HG02588 (cell line): ENCODE measurements around the gene KAT2B.
"Not testable (repeated sequence)": the region's sequence is repeated elsewhere in the genome, so short reads cannot be mapped to it uniquely, and the experiment has no call there.

Experiments used
- ATAC-seq: cut with Tn5 transposase; IDR thresholded peaks from one replicate; pipeline ENCODE4 v1.9.1; 2021; ENCODE audit warnings: mild to moderate bottlenecking, moderate library complexity; ENCODE audit not compliant: unreplicated experiment

Gene KAT2B

DNA sequence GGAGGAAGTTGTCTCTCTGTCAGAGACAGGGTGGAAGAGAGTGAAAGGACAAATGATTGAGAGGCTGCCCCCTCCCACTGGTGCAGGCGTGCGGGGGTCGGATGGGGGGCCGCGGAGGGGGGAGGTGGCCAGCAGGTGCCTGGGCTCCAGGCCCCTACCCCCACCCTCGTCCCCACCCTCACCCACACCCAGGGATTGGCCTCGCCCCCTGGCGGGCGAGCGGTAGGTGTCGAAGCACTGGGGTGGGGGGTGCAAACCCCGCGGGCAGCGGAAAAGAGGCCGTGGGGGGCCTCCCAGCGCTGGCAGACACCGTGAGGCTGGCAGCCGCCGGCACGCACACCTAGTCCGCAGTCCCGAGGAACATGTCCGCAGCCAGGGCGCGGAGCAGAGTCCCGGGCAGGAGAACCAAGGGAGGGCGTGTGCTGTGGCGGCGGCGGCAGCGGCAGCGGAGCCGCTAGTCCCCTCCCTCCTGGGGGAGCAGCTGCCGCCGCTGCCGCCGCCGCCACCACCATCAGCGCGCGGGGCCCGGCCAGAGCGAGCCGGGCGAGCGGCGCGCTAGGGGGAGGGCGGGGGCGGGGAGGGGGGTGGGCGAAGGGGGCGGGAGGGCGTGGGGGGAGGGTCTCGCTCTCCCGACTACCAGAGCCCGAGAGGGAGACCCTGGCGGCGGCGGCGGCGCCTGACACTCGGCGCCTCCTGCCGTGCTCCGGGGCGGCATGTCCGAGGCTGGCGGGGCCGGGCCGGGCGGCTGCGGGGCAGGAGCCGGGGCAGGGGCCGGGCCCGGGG is at the start of gene KAT2B:
TSS of gene KAT2B (plus strand) at position 682 of the 783 bp plus-strand sequence. CDS start at position 714, 32 bp downstream.
- peak; percentile 54 for ATAC-seq

DNA sequence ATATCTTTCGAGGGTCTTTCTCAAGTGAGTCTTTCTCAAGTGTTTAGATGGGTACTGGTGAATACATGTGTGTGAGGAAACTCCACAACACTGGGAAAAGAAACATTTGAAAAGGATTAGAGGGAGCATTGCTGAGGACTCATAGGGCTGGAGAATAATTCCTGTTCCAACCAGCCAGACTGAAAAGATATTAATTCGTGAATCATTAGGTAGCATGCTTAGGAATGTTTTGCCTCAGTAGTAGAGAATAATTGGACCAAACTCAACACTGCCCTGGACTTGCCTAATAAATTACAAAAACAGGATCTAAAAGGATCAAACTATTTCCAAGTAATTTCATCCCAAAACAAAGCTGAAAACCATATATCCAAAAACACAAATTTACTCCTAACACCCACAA is 45.5 kb upstream of the KAT2B start:
- ATAC-seq, result no peak

DNA sequence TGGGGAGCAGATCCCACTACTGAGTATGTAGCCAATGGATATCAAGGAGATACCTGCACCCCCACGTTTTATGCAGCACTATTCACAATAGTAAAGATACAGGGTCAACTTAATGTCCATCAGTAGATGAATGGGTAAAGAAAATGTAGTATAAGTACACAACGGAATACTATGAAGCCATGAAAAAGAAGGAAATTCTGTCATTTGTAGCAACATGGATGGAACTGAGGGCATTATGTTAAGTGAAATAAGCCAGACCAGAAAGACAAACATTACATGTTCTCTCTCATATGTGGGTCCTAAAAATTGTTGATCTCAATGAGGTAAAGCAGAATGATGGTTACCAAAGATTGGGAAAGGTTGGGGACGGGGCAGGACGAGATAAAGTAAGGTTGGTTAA is 42.7 kb upstream of the KAT2B start:
- no peak for ATAC-seq

DNA sequence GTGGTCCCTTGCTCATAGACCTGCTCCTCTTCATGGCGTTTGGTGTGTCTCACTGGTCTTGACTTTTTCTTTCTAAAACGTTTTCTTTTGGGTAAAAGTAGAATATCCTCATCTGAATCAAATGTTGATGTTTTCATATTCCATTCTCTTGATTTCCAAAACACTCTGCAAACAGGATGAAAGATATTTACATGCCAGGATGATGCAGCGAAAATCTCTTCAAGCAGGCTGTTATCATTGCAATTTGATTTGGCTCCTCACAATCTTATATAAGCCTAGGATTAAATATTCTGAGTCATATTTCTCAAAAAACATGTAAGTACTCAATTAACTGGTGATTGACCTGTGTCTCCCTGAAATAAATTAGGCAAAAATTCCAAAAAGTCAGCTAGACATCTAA is 38.3 kb upstream of the KAT2B start:
- ATAC-seq, result no peak

DNA sequence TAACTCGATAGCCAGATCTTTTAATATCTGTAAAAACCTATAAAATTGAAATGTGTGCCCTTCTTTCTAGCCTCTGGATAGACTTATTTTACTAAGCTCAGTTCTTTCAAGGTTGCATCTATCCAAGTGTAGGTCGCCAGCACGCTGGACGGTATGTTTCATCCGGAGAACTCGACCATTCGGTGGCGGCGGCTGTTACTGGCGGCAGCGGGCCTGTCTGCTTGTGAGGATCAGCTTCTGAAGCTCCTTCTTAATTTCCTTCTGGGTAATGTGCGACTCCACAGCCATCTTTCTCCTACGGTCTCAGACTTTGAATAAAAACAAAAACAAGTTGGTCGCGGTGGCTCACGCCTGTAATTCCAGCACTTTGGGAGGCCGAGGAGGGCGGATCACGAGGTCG is 32.3 kb upstream of the KAT2B start:
- ATAC-seq, result no peak

DNA sequence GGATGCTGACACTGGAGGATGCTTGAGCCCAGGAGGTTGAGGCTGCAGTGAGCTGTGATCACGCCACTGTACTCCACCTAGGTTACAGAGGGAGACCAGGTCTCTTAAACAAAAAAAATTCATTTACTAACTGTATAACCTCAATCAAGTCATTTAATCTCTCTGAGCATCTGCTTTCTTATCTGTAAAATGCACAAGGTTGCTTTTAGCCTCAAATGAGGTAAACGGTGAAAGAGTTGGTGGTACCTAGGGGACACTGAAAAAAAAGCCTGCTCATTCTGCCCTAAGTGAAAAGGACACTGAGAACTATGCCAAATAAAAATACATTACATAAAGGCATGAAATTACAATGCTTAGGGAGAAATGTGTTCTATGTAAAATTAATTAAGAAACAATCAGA is 31.6 kb upstream of the KAT2B start:
- ATAC-seq, result no peak

DNA sequence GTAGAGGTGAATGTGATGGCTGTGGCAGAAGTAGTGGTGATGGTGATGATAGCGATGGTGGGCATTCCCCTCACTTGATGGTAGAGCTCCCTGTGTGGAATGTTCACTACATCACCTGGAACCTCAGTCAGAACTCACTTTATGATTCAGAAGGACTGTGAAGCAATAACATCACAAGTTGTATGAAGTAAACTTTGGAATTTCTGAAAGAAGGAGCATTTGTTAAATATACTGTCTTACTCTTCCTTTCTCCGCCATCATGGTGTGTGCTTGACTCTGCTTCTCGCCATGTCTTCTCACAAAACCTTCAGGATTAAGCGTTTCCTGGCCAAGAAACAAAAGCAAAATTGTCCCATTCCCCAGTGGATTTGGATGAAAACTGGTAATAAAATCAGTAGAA is 28.1 kb upstream of the KAT2B start, which contains the start of gene PP2D1:
TSS of gene PP2D1 (minus strand) at position 101 of the 400 bp plus-strand sequence. CDS start 192 bp downstream, outside the sequence.
- ATAC-seq, result no peak

DNA sequence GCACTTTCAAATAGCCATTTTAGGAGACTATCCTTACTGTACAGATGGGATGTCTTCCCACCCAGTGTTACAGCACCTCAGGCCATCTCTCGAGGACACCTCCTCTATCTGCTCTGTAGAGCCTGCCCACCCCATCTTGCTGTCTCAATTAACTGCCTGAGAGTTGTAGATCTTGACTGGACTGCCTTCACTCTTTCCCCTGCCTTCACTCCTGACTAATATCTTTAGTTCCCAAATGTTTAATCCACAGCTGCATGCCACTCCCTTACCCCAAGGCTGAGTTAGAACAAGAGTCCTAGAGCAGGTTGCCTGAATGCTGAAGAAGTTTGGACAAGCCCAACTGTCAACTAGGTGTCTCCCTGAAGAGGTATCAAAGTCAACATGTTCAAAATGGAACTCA is 26.9 kb upstream of the KAT2B start:
- ATAC-seq, result no peak

DNA sequence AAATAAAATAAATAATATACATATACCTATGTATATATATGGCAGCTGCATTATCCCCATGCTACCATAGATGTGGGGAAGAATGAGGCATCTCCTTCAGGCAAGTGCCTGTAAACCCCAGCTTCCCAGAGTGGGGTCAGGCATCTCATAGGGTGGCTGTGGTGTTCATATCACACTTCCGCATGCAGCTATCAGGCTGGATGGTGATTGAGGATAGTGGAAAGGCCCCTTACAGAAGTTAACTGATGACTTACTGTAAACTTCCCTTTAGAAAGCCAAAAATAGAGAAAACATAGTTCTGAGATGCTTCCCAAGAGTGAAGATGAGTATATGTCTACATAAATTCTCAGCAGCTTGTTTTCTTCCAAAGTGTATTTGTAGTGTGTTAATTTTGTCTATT is 24.7 kb upstream of the KAT2B start:
- no peak for ATAC-seq

DNA sequence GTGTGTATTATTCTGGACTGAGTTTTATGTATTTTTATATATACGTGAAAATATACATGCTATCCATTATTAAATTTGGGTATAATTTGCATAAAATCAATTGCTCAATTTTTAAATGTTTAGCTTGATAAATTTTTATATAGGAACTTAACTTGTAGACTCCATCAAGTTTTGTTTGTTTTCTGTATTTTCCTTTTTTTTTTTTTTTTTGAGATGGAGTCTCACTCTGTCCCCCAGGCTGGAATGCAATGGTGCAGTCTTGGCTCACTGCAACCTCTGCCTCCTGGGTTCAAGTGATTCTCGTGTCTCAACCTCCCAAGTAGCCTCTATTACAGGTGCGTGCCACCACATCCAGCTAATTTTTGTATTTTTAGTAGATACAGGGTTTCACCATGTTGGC is 24.2 kb upstream of the KAT2B start:
- not testable (repeated sequence) for ATAC-seq

DNA sequence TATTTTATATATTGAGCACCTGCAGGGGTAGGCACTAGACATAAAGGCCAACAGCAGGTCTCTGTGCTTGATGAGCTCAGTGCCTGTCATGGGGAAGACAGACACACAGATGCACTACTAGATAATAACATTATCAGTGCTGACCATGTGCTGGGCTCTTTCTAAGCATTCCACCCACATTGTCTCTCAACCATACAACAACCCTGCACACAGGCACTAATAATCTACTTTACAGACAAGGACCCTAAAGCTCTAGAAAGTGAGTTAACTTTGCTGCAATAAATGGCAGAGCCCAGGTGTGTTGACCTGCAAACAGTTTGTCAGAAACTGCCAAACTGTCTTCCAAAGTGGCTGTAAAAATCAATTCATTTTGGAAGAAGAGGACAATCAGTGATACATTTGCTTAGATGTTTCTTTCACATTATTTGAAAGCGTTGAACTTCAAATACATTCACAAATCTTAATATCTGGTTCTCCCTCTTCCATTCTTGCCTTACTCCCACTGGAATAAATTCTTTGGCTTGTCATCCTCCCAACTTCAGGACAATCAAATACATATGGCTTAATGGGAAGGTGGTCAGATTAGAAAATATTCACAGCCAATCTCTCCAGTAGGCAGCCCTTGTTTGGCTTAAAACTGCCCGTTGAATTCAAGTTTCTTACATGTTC is 17.2 kb upstream of the KAT2B start:
- no peak for ATAC-seq

DNA sequence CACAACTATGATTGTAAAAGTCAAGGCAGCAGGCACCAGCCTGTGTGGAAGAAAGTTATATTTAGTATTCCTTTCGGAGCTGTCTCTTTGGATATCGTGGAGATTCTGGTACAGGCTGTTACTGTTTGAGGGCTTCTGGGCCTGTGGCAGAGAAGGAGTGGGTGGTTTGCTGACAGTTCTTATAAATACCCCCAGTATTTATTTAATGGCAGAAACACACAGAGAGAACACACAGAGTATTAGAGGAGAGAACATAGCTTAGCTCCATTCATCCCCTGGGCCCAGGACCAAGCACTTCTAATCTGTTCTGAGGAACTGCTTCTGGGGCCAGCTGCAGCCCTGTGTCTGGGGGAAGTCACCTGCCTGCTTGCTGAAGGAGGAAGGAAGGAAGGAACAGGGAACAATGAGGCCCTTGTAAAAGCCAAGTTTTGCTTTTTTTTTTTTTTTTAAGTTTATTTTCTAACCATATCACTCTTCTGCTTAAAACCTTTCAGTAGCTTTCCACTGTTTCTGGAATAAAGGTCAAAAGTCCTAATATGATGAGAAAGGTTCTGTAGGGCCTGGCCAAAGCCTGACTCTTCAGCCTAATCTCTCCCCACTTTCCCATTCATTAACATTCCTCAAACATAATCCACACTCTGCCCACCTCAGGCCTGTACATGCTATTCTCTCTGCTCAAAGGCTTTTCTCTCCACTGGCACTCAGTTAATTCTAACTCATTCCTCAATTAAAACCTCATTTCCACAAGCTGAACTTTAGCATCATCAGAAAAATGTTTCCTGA is 16.4 kb upstream of the KAT2B start:
- ATAC-seq, result no peak

DNA sequence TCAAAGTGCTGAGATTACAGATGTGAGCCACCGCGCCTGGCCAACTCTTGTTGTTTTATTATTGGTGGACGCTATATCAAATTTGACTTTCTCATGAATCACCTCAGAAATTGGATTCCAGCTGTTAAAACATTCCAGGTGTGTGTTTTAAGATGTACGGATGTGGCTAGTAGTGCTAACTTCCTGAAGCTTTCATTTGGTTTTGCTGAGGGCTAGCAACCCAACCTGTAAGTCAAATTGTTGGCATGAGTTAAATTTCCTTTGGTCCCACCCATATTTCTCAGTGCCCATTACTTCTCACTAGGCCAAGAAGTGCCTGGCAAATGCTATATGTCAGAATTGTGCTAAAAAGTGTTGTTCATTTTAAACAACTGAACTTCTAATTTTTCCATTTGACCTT is 13.1 kb upstream of the KAT2B start:
- ATAC-seq, result no peak

DNA sequence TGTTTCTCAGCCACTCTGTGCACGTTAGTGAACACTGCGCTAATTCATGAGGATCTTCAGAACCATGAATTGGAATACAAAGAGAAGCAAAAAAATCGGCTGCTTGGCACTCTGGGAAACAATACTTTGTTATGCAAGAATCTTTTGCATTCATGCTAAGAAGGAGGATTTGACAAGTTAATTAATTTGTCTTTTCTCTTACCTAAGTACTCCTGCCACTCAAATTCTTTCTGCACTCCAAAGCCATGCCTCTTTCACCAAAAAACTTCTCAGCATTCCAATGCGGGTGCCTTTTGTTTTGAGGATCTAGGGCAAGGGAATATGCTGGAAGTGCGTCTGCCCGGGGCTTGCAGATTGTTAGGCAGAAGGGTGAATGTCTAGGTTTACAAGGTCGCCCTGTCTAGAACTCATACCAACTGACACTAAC is 11.3 kb upstream of the KAT2B start:
- no peak for ATAC-seq

DNA sequence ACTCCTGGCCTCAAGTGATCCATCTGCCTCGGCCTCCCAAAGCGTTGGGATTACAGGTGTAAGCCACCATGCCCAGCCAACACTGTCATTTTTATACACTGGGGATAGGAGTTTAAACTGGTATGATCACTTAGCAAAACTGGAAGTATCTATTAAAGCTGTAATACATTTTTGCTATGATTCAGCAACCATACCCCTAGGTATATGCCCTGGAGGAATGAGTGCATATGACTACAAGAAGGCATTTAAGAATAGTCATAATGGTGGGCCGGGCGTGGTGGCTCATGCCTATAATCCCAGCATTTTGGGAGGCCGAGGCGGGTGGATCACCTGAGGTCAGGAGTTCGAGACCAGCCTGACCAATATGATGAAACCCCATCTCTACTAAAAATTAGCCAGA is 8.3 kb upstream of the KAT2B start:
- ATAC-seq, result not testable (repeated sequence)

DNA sequence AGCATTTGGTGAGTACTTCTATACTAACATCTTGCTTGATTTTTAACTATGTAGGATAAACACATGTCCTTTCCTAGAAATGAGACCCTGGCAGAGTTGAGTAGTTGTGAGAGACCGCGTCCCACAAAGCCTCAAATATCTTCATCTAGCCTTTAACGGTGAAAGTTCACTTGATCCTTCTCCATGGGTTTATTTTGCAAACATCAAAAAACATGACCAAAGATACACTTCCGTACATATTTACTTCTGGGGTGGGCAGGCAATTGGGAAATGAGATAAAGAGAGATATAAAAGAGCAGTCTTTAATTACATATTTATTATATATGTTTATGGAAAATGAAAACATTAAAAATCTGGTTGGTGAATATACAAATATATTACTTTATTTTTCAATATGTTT is 5.2 kb upstream of the KAT2B start:
- ATAC-seq, result no peak

DNA sequence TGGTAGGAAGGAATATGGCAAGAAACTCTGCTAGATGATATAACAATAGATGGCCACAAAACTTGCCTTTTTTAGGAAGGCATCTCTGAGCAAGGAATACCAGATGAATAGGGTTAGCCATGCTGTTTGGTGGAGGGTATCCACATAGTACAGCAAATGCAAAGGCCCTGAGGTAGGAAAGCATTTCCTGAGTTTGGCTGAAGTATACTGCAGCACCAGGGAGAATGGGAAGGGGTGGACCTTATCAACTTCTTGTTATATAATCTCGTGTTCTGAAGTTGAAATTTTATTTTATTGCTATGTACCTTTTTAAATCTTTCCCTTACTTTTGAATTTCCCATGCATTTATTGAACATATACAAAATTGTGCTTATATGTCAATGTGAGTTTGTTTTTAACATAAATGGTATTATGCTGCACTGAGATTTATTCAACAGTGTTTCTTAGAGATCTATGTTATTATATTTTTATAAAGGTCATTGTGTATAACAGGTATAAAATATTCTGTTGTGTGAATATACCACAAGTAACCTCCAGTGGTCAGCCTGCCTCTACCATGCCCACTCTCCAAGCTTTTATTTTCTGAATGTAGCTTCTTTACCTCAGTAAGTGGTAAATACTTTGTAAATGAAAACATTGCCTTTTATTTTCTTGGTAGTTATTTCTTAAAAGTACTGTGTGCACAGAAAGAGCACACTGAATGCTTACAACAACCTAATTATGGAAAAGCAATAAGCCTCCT is 2.8 kb upstream of the KAT2B start:
- no peak for ATAC-seq

DNA sequence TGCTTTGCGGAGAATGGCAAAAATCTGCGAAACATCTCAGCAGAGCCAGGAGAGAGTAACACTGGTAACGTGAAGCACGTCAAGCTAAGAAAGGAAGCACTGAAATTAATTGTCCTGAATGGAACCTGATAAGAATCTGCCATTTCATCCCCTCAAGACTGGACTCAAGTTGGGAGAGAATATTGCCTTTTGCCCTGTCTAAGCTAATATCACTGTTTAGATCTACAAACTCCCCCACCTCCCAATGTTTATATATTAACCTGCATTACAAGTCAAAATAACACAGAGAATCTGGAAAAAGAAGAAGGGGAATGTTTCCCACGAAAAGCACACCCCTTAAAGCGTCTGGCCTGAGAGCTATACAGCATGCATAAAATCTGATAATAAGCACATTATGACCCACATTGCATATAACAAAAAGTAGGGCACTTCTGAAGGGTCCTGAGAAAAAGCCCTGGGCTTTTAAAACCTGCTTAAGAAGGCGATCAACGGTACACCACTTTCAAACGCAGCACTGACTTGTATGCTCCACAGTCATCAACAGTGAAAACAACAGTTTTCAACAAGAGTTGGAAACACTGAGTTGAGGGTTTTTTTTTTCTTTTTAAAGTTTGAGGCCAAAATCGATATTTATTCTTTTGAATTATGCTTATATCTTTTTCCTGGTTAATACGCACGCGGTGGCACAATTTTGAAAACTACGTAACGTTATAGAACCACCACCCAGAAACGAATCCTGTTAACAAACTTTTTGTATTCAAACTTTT is 1.4 kb upstream of the KAT2B start:
- ATAC-seq, result no peak

DNA sequence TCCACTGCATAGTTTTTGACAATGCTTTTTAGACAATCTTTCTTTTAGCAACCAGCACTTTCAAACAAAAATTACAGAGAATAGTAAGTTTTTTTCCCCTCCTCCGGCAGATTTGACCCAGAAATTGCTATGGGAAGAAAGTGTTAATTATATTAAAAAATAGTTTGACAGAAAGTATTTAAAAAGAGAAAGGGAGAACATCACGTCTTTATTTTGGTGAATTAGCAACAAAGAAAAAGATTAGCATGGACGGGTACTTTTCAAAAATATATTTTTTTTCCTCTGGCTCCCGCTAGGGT is 831 bp upstream of the KAT2B start:
- no peak for ATAC-seq

DNA sequence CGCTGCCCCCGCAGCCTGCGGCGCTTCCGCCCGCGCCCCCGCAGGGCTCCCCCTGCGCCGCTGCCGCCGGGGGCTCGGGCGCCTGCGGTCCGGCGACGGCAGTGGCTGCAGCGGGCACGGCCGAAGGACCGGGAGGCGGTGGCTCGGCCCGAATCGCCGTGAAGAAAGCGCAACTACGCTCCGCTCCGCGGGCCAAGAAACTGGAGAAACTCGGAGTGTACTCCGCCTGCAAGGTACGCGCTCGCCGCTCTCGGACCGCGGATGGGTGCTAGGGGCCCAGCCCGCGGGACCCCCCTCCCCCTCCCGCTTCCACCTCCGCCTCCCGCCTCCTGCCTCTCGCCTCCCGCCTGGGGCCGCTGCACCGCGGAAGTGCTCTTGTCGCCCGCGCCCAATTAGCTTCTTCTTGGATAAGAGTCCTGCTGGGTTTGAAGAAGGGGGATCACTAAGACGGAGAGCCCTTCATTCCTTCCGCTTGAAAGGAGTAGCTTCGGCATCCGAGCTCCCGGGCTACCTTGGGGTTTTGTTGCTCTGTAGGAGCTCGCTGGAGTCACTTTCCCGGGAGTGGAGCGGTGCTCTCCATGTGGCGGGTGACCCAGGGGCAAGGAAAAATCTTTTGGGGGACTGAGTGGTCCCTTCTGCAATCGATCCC is 426 bp downstream of the KAT2B start:
- peak; percentile 43 for ATAC-seq
